Neural progenitor cell (in vitro differentiated cells): ENCODE results near the gene TAOK1. TPM values are rescaled to one million over a fixed set of nuclear protein-coding genes. Genes with fewer than 3 reads are reported as not detected.
"Not testable (repeated sequence)": the region's sequence is repeated elsewhere in the genome, so short reads cannot be mapped to it uniquely, and the experiment has no call there.

ENCODE experiments used
- DNase-seq: peaks from one replicate; pipeline ENCODE4 v3.0.0-alpha.2; 2016; ENCODE audit warnings: low spot score
- H2AFZ ChIP-seq: fragments of 200-600 bp; sonication (generic); replicated peaks from 2 replicates; pipeline ENCODE4 v1.6.1; 2016; ENCODE audit warnings: antibody characterized with exemption
- H3F3A ChIP-seq: fragments of 200-600 bp; sonication (generic); 2 replicates; pipeline ENCODE4 v1.6.1; 2016; ENCODE audit warnings: antibody characterized with exemption, low read depth
- H3K27ac ChIP-seq: fragments of 200-600 bp; sonication (generic); 2 replicates; pipeline ENCODE4 v1.5.1; 2016; ENCODE audit warnings: mild to moderate bottlenecking
- H3K27me3 ChIP-seq: fragments of 200-600 bp; sonication (generic); 2 replicates; pipeline ENCODE4 v1.6.1; 2016; ENCODE audit warnings: mild to moderate bottlenecking, moderate library complexity
- H3K36me3 ChIP-seq: fragments of 200-600 bp; sonication (generic); 2 replicates; pipeline ENCODE4 v1.5.1; 2016
- H3K4me1 ChIP-seq: fragments of 200-600 bp; sonication (generic); 2 replicates; pipeline ENCODE4 v1.6.1; 2016; ENCODE audit warnings: mixed run types
- H3K4me2 ChIP-seq: fragments of 200-600 bp; sonication (generic); 2 replicates; pipeline ENCODE4 v1.6.1; 2016
- H3K4me3 ChIP-seq: fragments of 200-600 bp; sonication (generic); 2 replicates; pipeline ENCODE4 v1.5.1; 2016
- H3K79me2 ChIP-seq: fragments of 200-600 bp; sonication (generic); 2 replicates; pipeline ENCODE4 v1.6.1; 2016; ENCODE audit warnings: low read depth
- H3K9ac ChIP-seq: fragments of 200-600 bp; sonication (generic); 2 replicates; pipeline ENCODE4 v1.6.1; 2016
- H3K9me3 ChIP-seq: fragments of 200-600 bp; sonication (generic); 2 replicates; pipeline ENCODE4 v1.5.1; 2016; ENCODE audit warnings: low read depth
- H4K20me1 ChIP-seq: fragments of 200-600 bp; sonication (generic); 2 replicates; pipeline ENCODE4 v1.6.1; 2016; ENCODE audit warnings: low read depth
- H3K27ac Mint-ChIP-seq: 3 replicates; pipeline ENCODE4 v1.8.0; 2021; ENCODE audit warnings: mixed read lengths
- H3K27me3 Mint-ChIP-seq: 2 replicates; pipeline ENCODE4 v1.8.0; 2022; ENCODE audit warnings: low read depth, mild to moderate bottlenecking, inconsistent platforms, moderate library complexity, mixed read lengths; ENCODE audit not compliant: insufficient read depth
- H3K36me3 Mint-ChIP-seq: 3 replicates; pipeline ENCODE4 v1.8.0; 2021; ENCODE audit warnings: mixed read lengths
- H3K4me1 Mint-ChIP-seq: 3 replicates; pipeline ENCODE4 v1.8.0; 2021; ENCODE audit warnings: mixed read lengths
- H3K4me3 Mint-ChIP-seq: 3 replicates; pipeline ENCODE4 v1.8.0; 2021; ENCODE audit warnings: mild to moderate bottlenecking, moderate library complexity, mixed read lengths
- H3K9me3 Mint-ChIP-seq: 3 replicates; pipeline ENCODE4 v1.8.0; 2020; ENCODE audit warnings: mixed read lengths
- EZH2 ChIP-seq: fragments of 200-600 bp; sonication (generic); IDR thresholded peaks from 2 replicates; pipeline ENCODE4 v1.6.1; 2017; ENCODE audit warnings: antibody characterized with exemption, mild to moderate bottlenecking, moderate library complexity
- EZH2phosphoT487 ChIP-seq: fragments of 200-600 bp; sonication (generic); IDR thresholded peaks from 2 replicates; pipeline ENCODE4 v1.6.1; 2017; ENCODE audit warnings: antibody characterized with exemption
- total RNA-seq: library from RNA; depleted of rRNA; stranded (reverse); fragments of >200 nt; gene quantifications from 2 replicates; pipeline ENCODE4 v1.2.3, GENCODE V29; 2015; ENCODE audit warnings: low replicate concordance
- TF ChIP-seq, protein P1 (sequence below): fragments of 200-600 bp; sonication (generic); IDR thresholded peaks from 2 replicates; pipeline ENCODE4 v1.5.1; 2017; ENCODE audit warnings: antibody characterized with exemption, mild to moderate bottlenecking

Gene TAOK1
- total RNA-seq, 1 donor from 2014 or later: 125 TPM

DNA sequence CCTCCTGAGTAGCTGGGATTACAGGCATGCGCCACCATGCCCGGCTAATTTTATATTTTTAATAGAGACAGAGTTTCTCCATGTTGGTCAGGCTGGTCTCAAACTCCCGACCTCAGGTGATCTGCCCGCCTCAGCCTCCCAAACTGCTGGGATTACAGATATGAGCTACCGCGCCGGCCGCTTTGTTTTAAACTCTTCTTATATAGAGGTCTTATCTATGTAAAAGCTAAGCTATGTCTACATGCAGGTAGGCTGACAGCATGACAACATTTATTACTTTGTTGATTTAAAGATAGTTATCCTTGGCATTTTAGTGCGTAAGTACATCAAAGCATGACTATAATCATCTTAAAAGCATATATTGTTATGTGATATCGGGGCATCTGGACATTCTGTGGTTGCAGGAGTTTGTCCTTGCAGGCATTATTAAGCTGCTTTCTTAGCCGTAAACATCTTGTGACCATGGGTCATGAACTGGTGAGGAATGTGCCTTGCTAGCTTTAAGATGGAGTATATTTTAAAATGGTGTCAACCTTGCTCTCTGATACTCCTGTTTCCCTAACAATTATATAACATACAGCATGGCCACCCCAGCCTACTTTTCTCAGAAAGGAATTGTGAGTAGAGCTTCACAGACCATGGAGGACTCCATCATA lies 45.8 kb upstream of the TAOK1 start:
- Histone ChIP-seq H3F3A (no peaks in the 10 kb centered on the region), H3K79me2 (no peaks in the 10 kb centered on the region), H4K20me1 (no peaks in the 10 kb centered on the region), H3K4me3 (no peak overlapping the region), H3K27me3 (no peaks in the 10 kb centered on the region), H3K27ac (no peak overlapping the region), H3K36me3 (no peaks in the 10 kb centered on the region), H3K4me2 (no peak overlapping the region), H3K9ac (no peak overlapping the region), H2AFZ (no peak overlapping the region), H3K4me1 (no peaks in the 10 kb centered on the region), H3K9me3 (no peaks in the 10 kb centered on the region)
- Mint-ChIP-seq H3K4me3 (no peak overlapping the region), H3K27ac (no peak overlapping the region), H3K27me3 (peaks cover 6% of the 10 kb centered on the region), H3K4me1 (no peaks in the 10 kb centered on the region), H3K36me3 (no peaks in the 10 kb centered on the region), H3K9me3 (no peaks in the 10 kb centered on the region)
- DNase-seq: no peak
- TF ChIP-seq EZH2: no peak
- TF ChIP-seq, protein P1, sequence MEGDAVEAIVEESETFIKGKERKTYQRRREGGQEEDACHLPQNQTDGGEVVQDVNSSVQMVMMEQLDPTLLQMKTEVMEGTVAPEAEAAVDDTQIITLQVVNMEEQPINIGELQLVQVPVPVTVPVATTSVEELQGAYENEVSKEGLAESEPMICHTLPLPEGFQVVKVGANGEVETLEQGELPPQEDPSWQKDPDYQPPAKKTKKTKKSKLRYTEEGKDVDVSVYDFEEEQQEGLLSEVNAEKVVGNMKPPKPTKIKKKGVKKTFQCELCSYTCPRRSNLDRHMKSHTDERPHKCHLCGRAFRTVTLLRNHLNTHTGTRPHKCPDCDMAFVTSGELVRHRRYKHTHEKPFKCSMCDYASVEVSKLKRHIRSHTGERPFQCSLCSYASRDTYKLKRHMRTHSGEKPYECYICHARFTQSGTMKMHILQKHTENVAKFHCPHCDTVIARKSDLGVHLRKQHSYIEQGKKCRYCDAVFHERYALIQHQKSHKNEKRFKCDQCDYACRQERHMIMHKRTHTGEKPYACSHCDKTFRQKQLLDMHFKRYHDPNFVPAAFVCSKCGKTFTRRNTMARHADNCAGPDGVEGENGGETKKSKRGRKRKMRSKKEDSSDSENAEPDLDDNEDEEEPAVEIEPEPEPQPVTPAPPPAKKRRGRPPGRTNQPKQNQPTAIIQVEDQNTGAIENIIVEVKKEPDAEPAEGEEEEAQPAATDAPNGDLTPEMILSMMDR: no peak
- no peak for TF ChIP-seq EZH2phosphoT487

DNA sequence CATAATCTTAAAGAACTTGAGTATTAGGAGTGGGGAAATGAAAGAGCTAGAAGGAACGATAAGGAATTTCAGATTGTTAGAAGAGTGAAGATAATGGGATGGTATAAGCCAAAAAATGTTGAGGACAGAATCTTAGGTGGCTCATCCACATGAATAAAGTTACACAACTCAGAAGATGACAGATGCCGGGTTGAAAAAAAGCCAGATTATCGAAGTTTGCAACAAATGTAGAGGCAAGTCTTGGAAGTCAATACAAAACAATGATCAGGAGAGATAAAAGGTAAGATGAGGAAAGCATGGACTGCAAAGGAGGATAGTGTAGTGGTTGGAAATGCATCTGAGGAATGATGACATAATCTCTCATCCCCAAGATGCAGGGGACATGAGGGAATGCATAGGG lies 45.1 kb upstream of the TAOK1 start:
- Histone ChIP-seq H2AFZ (no peak overlapping the region), H3K36me3 (no peaks in the 10 kb centered on the region), H3K27ac (no peak overlapping the region), H3K9ac (no peak overlapping the region), H3K4me2 (no peak overlapping the region), H3K27me3 (no peaks in the 10 kb centered on the region), H3K9me3 (no peaks in the 10 kb centered on the region), H3F3A (no peaks in the 10 kb centered on the region), H3K79me2 (no peaks in the 10 kb centered on the region), H4K20me1 (no peaks in the 10 kb centered on the region), H3K4me3 (no peak overlapping the region), H3K4me1 (no peaks in the 10 kb centered on the region)
- Mint-ChIP-seq H3K27me3 (peaks cover 6% of the 10 kb centered on the region), H3K4me1 (no peaks in the 10 kb centered on the region), H3K27ac (no peak overlapping the region), H3K9me3 (no peaks in the 10 kb centered on the region), H3K36me3 (no peaks in the 10 kb centered on the region), H3K4me3 (no peak overlapping the region)
- no peak for DNase-seq
- no peak for TF ChIP-seq EZH2phosphoT487
- TF ChIP-seq, protein P1: no peak
- no peak for TF ChIP-seq EZH2

DNA sequence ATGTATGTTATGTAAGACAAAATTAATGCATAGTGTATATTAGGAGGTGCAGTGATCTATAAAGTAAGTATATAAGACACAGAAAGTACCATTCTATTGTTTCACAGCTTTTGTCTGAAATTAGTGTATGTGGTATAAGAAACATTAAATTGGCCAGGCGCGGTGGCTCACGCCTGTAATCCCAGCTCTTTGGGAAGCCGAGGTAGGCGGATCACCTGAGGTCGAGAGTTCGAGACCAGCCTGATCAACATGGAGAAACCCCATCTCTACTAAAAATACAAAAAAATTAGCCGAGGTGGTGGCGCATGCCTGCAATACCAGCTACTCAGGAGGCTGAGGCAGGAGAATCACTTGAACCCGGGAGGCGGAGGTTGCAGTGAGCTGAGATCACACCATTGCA lies 44.7 kb upstream of the TAOK1 start:
- not testable (repeated sequence) for H3K36me3 Mint-ChIP-seq, H3K79me2 ChIP-seq, H3K4me3 Mint-ChIP-seq, H3K4me3 ChIP-seq, H3K4me1 ChIP-seq, H3K36me3 ChIP-seq, H3K9me3 Mint-ChIP-seq, H3F3A ChIP-seq, H3K4me2 ChIP-seq, H3K27me3 Mint-ChIP-seq, H4K20me1 ChIP-seq, DNase-seq, H3K9me3 ChIP-seq, H3K4me1 Mint-ChIP-seq, H2AFZ ChIP-seq, H3K27me3 ChIP-seq, H3K9ac ChIP-seq, H3K27ac ChIP-seq, H3K27ac Mint-ChIP-seq

DNA sequence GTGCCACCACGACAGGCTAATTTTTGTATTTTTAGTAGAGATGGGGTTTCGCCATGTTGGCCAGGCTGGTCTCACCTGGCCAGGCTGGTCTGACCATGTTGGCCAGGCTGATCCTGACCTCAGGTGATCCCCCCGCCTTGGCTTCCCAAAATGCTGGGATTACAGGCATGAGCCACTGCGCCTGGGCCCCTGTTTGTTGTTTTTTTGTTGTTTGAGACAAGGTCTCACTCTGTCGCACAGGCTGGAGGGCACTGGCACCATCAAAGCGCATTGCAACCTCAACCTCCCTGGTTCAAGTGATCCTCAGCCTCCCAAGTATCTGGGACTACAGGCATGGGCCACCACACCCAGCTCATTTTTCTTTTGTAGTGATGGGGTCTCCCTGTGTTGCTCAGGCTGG lies 43.7 kb upstream of the TAOK1 start:
- DNase-seq: no peak
- Mint-ChIP-seq H3K27me3 (peaks cover 2% of the 10 kb centered on the region), H3K4me1 (no peaks in the 10 kb centered on the region), H3K9me3 (no peaks in the 10 kb centered on the region), H3K36me3 (no peaks in the 10 kb centered on the region), H3K27ac (no peak overlapping the region), H3K4me3 (no peak overlapping the region)
- H3F3A ChIP-seq: no peaks in the 10 kb centered on the region
- H3K4me2 ChIP-seq: no peak overlapping the region
- no peaks in the 10 kb centered on the region for H3K79me2 ChIP-seq
- TF ChIP-seq, protein P1: no peak
- TF ChIP-seq EZH2phosphoT487: no peak
- TF ChIP-seq EZH2: no peak
- no peak overlapping the region for H3K27ac ChIP-seq
- no peak overlapping the region for H2AFZ ChIP-seq
- no peaks in the 10 kb centered on the region for H3K36me3 ChIP-seq
- no peak overlapping the region for H3K9ac ChIP-seq
- no peaks in the 10 kb centered on the region for H3K9me3 ChIP-seq
- no peak overlapping the region for H3K4me3 ChIP-seq
- no peaks in the 10 kb centered on the region for H3K4me1 ChIP-seq
- no peaks in the 10 kb centered on the region for H4K20me1 ChIP-seq
- no peaks in the 10 kb centered on the region for H3K27me3 ChIP-seq
